ENCODE measurements around the gene ELOB.
A peak's percentile ranks its signal among the peaks of the same experiment; 100 is the strongest.

ELOB gene

GRCh38 chr16:2799859-2800226 lies 22.8 kb upstream of the ELOB start (continued):
- TF ChIP-seq AEBP2 (tag by site-specific recombination; IDR thresholded peaks at IDR 0.05; ENCODE audit: borderline replicate concordance) (no peak), PRDM10 (tag by site-specific recombination; IDR thresholded peaks at IDR 0.05) (peak; percentile 92), ZNF473 (tag by site-specific recombination; IDR thresholded peaks at IDR 0.05) (no peak), ZNF747 (tag by site-specific recombination; IDR thresholded peaks at IDR 0.05) (no peak), SP2 (tag by site-specific recombination; IDR thresholded peaks at IDR 0.05) (peak; percentile 4; the same call in 1 of the 2 replicates), ZNF155 (tag by site-specific recombination; IDR thresholded peaks at IDR 0.05) (no peak), ZNF202 (tag by site-specific recombination; IDR thresholded peaks at IDR 0.05; ENCODE audit: borderline replicate concordance) (no peak), WT1 (tag by site-specific recombination; IDR thresholded peaks at IDR 0.05) (peak; percentile 96), ZNF518A (tag by site-specific recombination; conservative IDR thresholded peaks at IDR 0.05; ENCODE audit: low read depth) (peak; percentile 51; the same call in 1 of the 2 replicates), ZXDB (tag by site-specific recombination; IDR thresholded peaks at IDR 0.05) (peak; percentile 28; the same call in 1 of the 2 replicates), ZNF645 (tag by site-specific recombination; IDR thresholded peaks at IDR 0.05) (no peak), INSM2 (tag by site-specific recombination; IDR thresholded peaks at IDR 0.05) (peak; percentile 96), GLIS1 (tag by site-specific recombination; IDR thresholded peaks at IDR 0.05) (peak; percentile 45; the same call in 1 of the 2 replicates), ZNF221 (tag by site-specific recombination; IDR thresholded peaks at IDR 0.05; ENCODE audit: borderline replicate concordance) (no peak), OVOL3 (tag by site-specific recombination; IDR thresholded peaks at IDR 0.05) (peak; percentile 54; the same call in 1 of the 2 replicates), ZNF248 (tag by site-specific recombination; IDR thresholded peaks at IDR 0.05) (no peak), ZNF610 (tag by site-specific recombination; IDR thresholded peaks at IDR 0.05; ENCODE audit: borderline replicate concordance) (0 out of 2 replicates have a peak, but pooled peaks have one; percentile 19), REST (tag by site-specific recombination; IDR thresholded peaks at IDR 0.05) (no peak), ZNF433 (tag by site-specific recombination; IDR thresholded peaks at IDR 0.05; ENCODE audit: low read depth) (no peak), ZNF768 (tag by site-specific recombination; IDR thresholded peaks at IDR 0.05) (no peak), ZBTB1 (tag by site-specific recombination; IDR thresholded peaks at IDR 0.05) (peak; percentile 86; the same call in 1 of the 2 replicates), ZNF571 (tag by site-specific recombination; IDR thresholded peaks at IDR 0.05) (no peak), ZNF311 (tag by site-specific recombination; IDR thresholded peaks at IDR 0.05; ENCODE audit: borderline replicate concordance) (no peak)
